Smooth muscle cell (in vitro differentiated cells): ENCODE data around the gene RAPGEF2. TPM values are rescaled to one million over a fixed set of nuclear protein-coding genes. Genes with fewer than 3 reads are reported as not detected.

Source experiments
- DNase-seq: peaks from one replicate; lab custom pipeline; 2025; ENCODE audit not compliant: unreplicated experiment; lab: John Stamatoyannopoulos, UW
- H2AFZ ChIP-seq: fragments of 200-600 bp; sonication (generic); 2 replicates; pipeline ENCODE4 v1.6.0; 2016; ENCODE audit warnings: antibody characterized with exemption, low read depth, mild to moderate bottlenecking
- H3F3A ChIP-seq: fragments of 200-600 bp; sonication (generic); 2 replicates; pipeline ENCODE4 v1.6.0; 2017; ENCODE audit warnings: antibody characterized with exemption, low read depth
- H3K27ac ChIP-seq: fragments of 200-600 bp; sonication (generic); 2 replicates; pipeline ENCODE4 v1.5.1; 2016; ENCODE audit warnings: low read depth, mild to moderate bottlenecking
- H3K27me3 ChIP-seq: fragments of 200-600 bp; sonication (generic); 2 replicates; pipeline ENCODE4 v1.6.1; 2016; ENCODE audit warnings: low read depth, mild to moderate bottlenecking
- H3K36me3 ChIP-seq: fragments of 200-600 bp; sonication (generic); 2 replicates; pipeline ENCODE4 v1.5.1; 2016; ENCODE audit warnings: low read depth
- H3K4me1 ChIP-seq: fragments of 200-600 bp; sonication (generic); 2 replicates; pipeline ENCODE4 v1.5.1; 2016; ENCODE audit warnings: low read depth
- H3K4me2 ChIP-seq: fragments of 200-600 bp; sonication (generic); 2 replicates; pipeline ENCODE4 v1.6.0; 2016; ENCODE audit warnings: mild to moderate bottlenecking
- H3K4me3 ChIP-seq: fragments of 200-600 bp; sonication (generic); 2 replicates; pipeline ENCODE4 v1.5.1; 2016; ENCODE audit warnings: mild to moderate bottlenecking
- H3K79me2 ChIP-seq: fragments of 200-600 bp; sonication (generic); 2 replicates; pipeline ENCODE4 v1.6.0; 2016; ENCODE audit warnings: low read depth, mild to moderate bottlenecking
- H3K9ac ChIP-seq: fragments of 200-600 bp; sonication (generic); 2 replicates; pipeline ENCODE4 v1.6.0; 2016; ENCODE audit warnings: low read depth
- H3K9me3 ChIP-seq: fragments of 200-600 bp; sonication (generic); replicated peaks from 2 replicates; pipeline ENCODE4 v1.5.1; 2016; ENCODE audit warnings: low read depth
- H4K20me1 ChIP-seq: fragments of 200-600 bp; sonication (generic); 2 replicates; pipeline ENCODE4 v1.6.0; 2016; ENCODE audit warnings: low read depth
- CTCF ChIP-seq: fragments of 200-600 bp; sonication (generic); IDR thresholded peaks from 2 replicates; pipeline ENCODE4 v1.5.1; 2017; ENCODE audit warnings: borderline replicate concordance, mild to moderate bottlenecking, antibody characterized with exemption; ENCODE audit not compliant: insufficient read depth, poor library complexity, severe bottlenecking
- WGBS: methylation state at CpG from one replicate; pipeline ENCODE4 v1.1.7; 2016; ENCODE audit warnings: low lambda C conversion rate; 5-methylcytosine and 5-hydroxymethylcytosine counted together
- polyA plus RNA-seq: library from polyadenylated mRNA; unstranded; fragments of >200 nt; fragmentation: Nextera tagmentation; extraction: Ambion mirVana; gene quantifications from 2 replicates; pipeline ENCODE4 v1.2.1, GENCODE V29; 2016
- total RNA-seq: library from RNA; depleted of rRNA; stranded (reverse); fragments of >200 nt; gene quantifications from 2 replicates; pipeline ENCODE4 v1.2.3, GENCODE V29; 2014

RAPGEF2 gene
- total and polyA plus RNA-seq, 2 experiments from 2014 or later = 7.4 to 44.7 TPM

- no peak for DNase-seq
- no peaks in the 10 kb centered on the region for H3K9me3 ChIP-seq
- 91% methylated on average over 4 of the region's 4 CpGs for WGBS
- H3K4me1 ChIP-seq = peaks cover 35% of the 10 kb centered on the region
- H3K27ac ChIP-seq = no peak overlapping the region
- no peak overlapping the region for H3K9ac ChIP-seq
- H4K20me1 ChIP-seq = peaks cover 76% of the 10 kb centered on the region
- H3K4me3 ChIP-seq = peak overlapping the region; percentile 98
- no peaks in the 10 kb centered on the region for H3K36me3 ChIP-seq
- no peaks in the 10 kb centered on the region for H3K27me3 ChIP-seq
- peaks cover 77% of the 10 kb centered on the region for H3K79me2 ChIP-seq
- peak overlapping the region; percentile 87 for H3K4me2 ChIP-seq
- no peak overlapping the region for H2AFZ ChIP-seq
- no peak for TF ChIP-seq CTCF
- no peaks in the 10 kb centered on the region for H3F3A ChIP-seq
Observed at GRCh38 chr4:159106636-159107035, 3.8 kb downstream of the RAPGEF2 start.

GRCh38 chr4:159107203-159107925, 4.5 kb downstream of the RAPGEF2 start:
- H3K4me3 ChIP-seq = peak overlapping the region; percentile 3

GRCh38 chr4:159108124-159108523, 5.2 kb downstream of the RAPGEF2 start:
- H3K27ac ChIP-seq = no peak overlapping the region
- H3K4me3 ChIP-seq = no peak overlapping the region
- no peak for DNase-seq
- no peaks in the 10 kb centered on the region for H3K9me3 ChIP-seq
- H3K36me3 ChIP-seq = no peaks in the 10 kb centered on the region
- no peak overlapping the region for H2AFZ ChIP-seq
- no peaks in the 10 kb centered on the region for H3F3A ChIP-seq
- 89% methylated on average over 3 of the region's 3 CpGs for WGBS
- TF ChIP-seq CTCF = no peak
- H3K9ac ChIP-seq = no peak overlapping the region
- peaks cover 91% of the 10 kb centered on the region for H4K20me1 ChIP-seq
- H3K79me2 ChIP-seq = peaks cover 92% of the 10 kb centered on the region
- H3K27me3 ChIP-seq = no peaks in the 10 kb centered on the region
- no peak overlapping the region for H3K4me2 ChIP-seq
- H3K4me1 ChIP-seq = peaks cover 35% of the 10 kb centered on the region

More at GRCh38 chr4:159107203-159107925, 4.5 kb downstream of the RAPGEF2 start:
- no peak overlapping the region for H3K9ac ChIP-seq
- H2AFZ ChIP-seq = no peak overlapping the region
- H3K4me1 ChIP-seq = peaks cover 35% of the 10 kb centered on the region
- H3K36me3 ChIP-seq = no peaks in the 10 kb centered on the region
- H3K9me3 ChIP-seq = no peaks in the 10 kb centered on the region
- peak overlapping the region; percentile 87 for H3K4me2 ChIP-seq
- no peak for TF ChIP-seq CTCF
- H3K79me2 ChIP-seq = peaks cover 84% of the 10 kb centered on the region
- H3K27ac ChIP-seq = no peak overlapping the region
- H4K20me1 ChIP-seq = peaks cover 84% of the 10 kb centered on the region
- 25% methylated on average over 2 of the region's 2 CpGs for WGBS
- H3K27me3 ChIP-seq = no peaks in the 10 kb centered on the region
- no peak for DNase-seq
- no peaks in the 10 kb centered on the region for H3F3A ChIP-seq

- Histone ChIP-seq H3K4me2 (no peak overlapping the region), H3K4me1 (peaks cover 25% of the 10 kb centered on the region), H3K27ac (no peak overlapping the region), H2AFZ (no peak overlapping the region), H3F3A (no peaks in the 10 kb centered on the region), H3K79me2 (peaks cover 98% of the 10 kb centered on the region), H4K20me1 (peaks cover 83% of the 10 kb centered on the region), H3K9ac (no peak overlapping the region), H3K36me3 (no peaks in the 10 kb centered on the region), H3K9me3 (no peaks in the 10 kb centered on the region), H3K4me3 (no peak overlapping the region), H3K27me3 (no peaks in the 10 kb centered on the region)
- DNase-seq = no peak
- 86% methylated on average over 5 of the region's 5 CpGs for WGBS
- no peak for TF ChIP-seq CTCF
Observed at GRCh38 chr4:159110961-159111360, 8.1 kb downstream of the RAPGEF2 start.
